Common myeloid progenitor, CD34-positive (primary cell): ENCODE data around the gene SNX6.
A peak's percentile ranks its signal among the peaks of the same experiment; 100 is the strongest.

Experiments
- CTCF ChIA-PET: fragments of 350-600 bp; sonication (Branson Sonifier 250); formaldehyde crosslinking; loops from one replicate; lab custom pipeline; 2021; ENCODE audit warnings: antibody characterized with exemption; lab: Charles Lee
- POLR2A ChIA-PET: fragments of 350-600 bp; sonication (Branson Sonifier 250); formaldehyde crosslinking; loops from one replicate; lab custom pipeline; 2021; ENCODE audit warnings: antibody characterized with exemption; lab: Charles Lee
- DNase-seq, 3 donors: peaks; one replicate each; pipeline versions ENCODE4 v3.0.0 to v3.0.0-alpha.2; 2013
- H3K27ac ChIP-seq, 2 experiments: 1 replicate in 1 of 2; 2 replicates in 1 of 2; pipeline ENCODE4 v1.7.0; 2013; ENCODE audit warnings: inconsistent platforms in 2 of 2, low read length in 2 of 2, mild to moderate bottlenecking in 2 of 2, low read depth in 1 of 2, moderate library complexity in 1 of 2; ENCODE audit not compliant: severe bottlenecking in 2 of 2, insufficient read depth in 1 of 2, poor library complexity in 1 of 2
- H3K27me3 ChIP-seq, 5 experiments: replicated peaks in 2 of 5; 1 replicate in 3 of 5; 2 replicates in 2 of 5; pipeline versions ENCODE4 v1.6.1 to v1.7.0; 2013; ENCODE audit warnings: low read length in 4 of 5, mild to moderate bottlenecking in 2 of 5, moderate library complexity in 2 of 5, inconsistent platforms in 1 of 5; ENCODE audit not compliant: insufficient read depth in 5 of 5, control insufficient read depth in 4 of 5
- H3K36me3 ChIP-seq, 4 experiments: 1 replicate in 2 of 4; 2 replicates in 2 of 4; pipeline versions ENCODE4 v1.6.1 to v1.7.0; 2013; ENCODE audit warnings: low read length in 3 of 4, control low read depth in 1 of 4, mild to moderate bottlenecking in 1 of 4; ENCODE audit not compliant: control insufficient read depth in 4 of 4, insufficient read depth in 4 of 4
- H3K4me1 ChIP-seq, 4 experiments: 1 replicate in 3 of 4; 2 replicates in 1 of 4; pipeline versions ENCODE4 v1.6.1 to v1.7.1; 2013; ENCODE audit warnings: low read length in 3 of 4, mild to moderate bottlenecking in 3 of 4, control low read depth in 1 of 4, inconsistent platforms in 1 of 4, moderate library complexity in 1 of 4; ENCODE audit not compliant: control insufficient read depth in 4 of 4, insufficient read depth in 4 of 4; ENCODE audit errors: control extremely low read depth in 1 of 4
- H3K4me3 ChIP-seq, 7 experiments: 1 replicate in 4 of 7; 2 replicates in 3 of 7; pipeline versions ENCODE4 v1.5.1 to v1.7.0; 2013; ENCODE audit warnings: mild to moderate bottlenecking in 7 of 7, low read length in 6 of 7, moderate library complexity in 6 of 7, inconsistent platforms in 2 of 7, low read depth in 2 of 7, control low read depth in 1 of 7; ENCODE audit not compliant: insufficient read depth in 4 of 7, control insufficient read depth in 1 of 7; ENCODE audit errors: extremely low read depth in 1 of 7
- H3K9me3 ChIP-seq, 5 experiments: 1 replicate in 4 of 5; 2 replicates in 1 of 5; pipeline versions ENCODE4 v1.6.1 to v1.7.1; 2013; ENCODE audit warnings: low read length in 4 of 5, mild to moderate bottlenecking in 2 of 5, inconsistent platforms in 1 of 5, low read depth in 1 of 5, moderate library complexity in 1 of 5; ENCODE audit not compliant: control insufficient read depth in 4 of 5, insufficient read depth in 2 of 5; ENCODE audit errors: control extremely low read depth in 1 of 5
- WGBS: methylation state at CpG from one replicate; pipeline ENCODE4 v1.1.5; 2013; ENCODE audit not compliant: insufficient coverage; 5-methylcytosine and 5-hydroxymethylcytosine counted together

SNX6 gene

DNA sequence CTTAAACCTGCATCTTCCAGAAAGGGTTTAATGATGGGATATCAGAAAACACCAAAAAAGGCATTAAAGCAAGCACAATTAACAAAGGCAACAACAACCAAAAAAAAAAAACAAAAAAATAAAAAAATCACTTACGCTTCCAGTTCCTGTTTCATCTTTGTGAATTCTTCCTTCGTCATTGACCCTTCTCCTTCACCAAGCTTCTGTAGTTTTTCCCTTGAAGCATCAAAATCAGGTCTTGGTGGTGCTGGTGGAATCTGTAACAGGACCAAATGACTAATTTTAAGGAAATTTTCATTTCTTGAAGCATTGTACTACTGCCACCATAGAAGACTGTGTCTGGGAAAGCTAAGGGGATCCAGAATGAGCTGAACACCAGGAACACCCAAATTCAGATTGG is 24.5 kb downstream of the SNX6 start:
- no peak overlapping the region for H3K4me3 ChIP-seq
- H3K4me1 ChIP-seq, result peaks cover 0 to 6% (median 2%) of the 10 kb centered on the region in 4 experiments
- peaks cover 11 to 54% (median 24%) of the 10 kb centered on the region in 4 experiments for H3K36me3 ChIP-seq
- peak in 1 of 3 donors; percentile 1 for DNase-seq
- no CpG with 5 or more reads among the region's 2 CpGs for WGBS
- H3K27me3 ChIP-seq, result no peaks in the 10 kb centered on the region
- H3K9me3 ChIP-seq, result no peaks in the 10 kb centered on the region
- POLR2A ChIA-PET, result no interaction called here
- peak overlapping the region in 1 of 2 experiments; percentile 45 for H3K27ac ChIP-seq
- CTCF ChIA-PET, result interaction anchor here (0.6 kb wide), 1 partner anchor 831 kb away, joined by 4 read pairs; no protein-coding TSS in a partner anchor

DNA sequence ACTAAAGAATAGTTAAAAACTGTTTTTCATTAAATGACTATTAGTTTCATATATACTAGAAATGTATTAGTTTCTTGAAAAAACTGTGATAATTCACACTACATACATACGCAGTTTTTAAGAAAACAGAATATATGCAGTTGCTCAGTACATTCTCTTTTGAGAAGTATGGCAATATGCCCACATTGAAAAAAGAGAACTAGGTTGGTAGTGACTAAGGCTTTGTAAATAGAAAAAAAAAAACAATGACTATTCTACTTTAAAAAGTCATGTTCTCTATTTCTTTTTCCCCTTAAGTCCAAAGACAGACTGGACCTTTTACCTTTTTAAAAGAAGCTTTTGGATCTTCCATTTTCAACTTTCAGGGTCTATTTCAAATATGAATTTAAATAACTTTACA is 25.0 kb downstream of the SNX6 start:
- Histone ChIP-seq H3K9me3 (no peaks in the 10 kb centered on the region), H3K4me3 (no peak overlapping the region), H3K27me3 (no peaks in the 10 kb centered on the region), H3K4me1 (peaks cover 0 to 6% (median 2%) of the 10 kb centered on the region in 4 experiments), H3K36me3 (peaks cover 11 to 59% (median 27%) of the 10 kb centered on the region in 4 experiments), H3K27ac (peak overlapping the region in 1 of 2 experiments; percentile 45)
- ChIA-PET CTCF (interaction anchor here (0.6 kb wide), 1 partner anchor 832 kb away, joined by 4 read pairs; no protein-coding TSS in a partner anchor), POLR2A (no interaction called here)
- peak; percentile 63 to 80 (median 79) for DNase-seq
- no CpG with 5 or more reads among the region's 1 CpG for WGBS

DNA sequence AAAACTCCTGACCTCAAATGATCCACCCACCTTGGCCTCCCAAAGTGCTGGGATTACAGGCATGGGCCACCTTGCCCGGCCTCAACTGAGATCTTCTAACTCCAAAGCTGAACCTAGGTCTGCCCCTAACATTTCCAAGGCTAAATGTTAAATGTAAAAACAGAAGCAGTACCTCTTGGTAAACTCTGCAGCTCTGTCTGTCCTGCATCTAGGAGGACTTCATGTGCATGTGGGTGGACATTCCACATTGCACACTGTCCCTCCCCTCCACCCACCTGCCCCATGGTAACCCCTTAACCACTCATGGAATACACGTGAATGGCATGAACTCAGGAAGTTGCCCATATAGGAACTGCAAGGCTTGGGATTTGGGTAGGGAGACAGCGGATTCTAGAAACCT is 33.1 kb downstream of the SNX6 start:
- WGBS, result 93% methylated on average over 3 of the region's 3 CpGs
- CTCF ChIA-PET, result no interaction called here
- H3K27me3 ChIP-seq, result no peaks in the 10 kb centered on the region
- no peak overlapping the region for H3K27ac ChIP-seq
- no peak for DNase-seq
- peaks cover 34 to 84% (median 51%) of the 10 kb centered on the region in 4 experiments for H3K36me3 ChIP-seq
- no peaks in the 10 kb centered on the region for H3K9me3 ChIP-seq
- no peak overlapping the region for H3K4me3 ChIP-seq
- H3K4me1 ChIP-seq, result no peaks in the 10 kb centered on the region
- POLR2A ChIA-PET, result no interaction called here

DNA sequence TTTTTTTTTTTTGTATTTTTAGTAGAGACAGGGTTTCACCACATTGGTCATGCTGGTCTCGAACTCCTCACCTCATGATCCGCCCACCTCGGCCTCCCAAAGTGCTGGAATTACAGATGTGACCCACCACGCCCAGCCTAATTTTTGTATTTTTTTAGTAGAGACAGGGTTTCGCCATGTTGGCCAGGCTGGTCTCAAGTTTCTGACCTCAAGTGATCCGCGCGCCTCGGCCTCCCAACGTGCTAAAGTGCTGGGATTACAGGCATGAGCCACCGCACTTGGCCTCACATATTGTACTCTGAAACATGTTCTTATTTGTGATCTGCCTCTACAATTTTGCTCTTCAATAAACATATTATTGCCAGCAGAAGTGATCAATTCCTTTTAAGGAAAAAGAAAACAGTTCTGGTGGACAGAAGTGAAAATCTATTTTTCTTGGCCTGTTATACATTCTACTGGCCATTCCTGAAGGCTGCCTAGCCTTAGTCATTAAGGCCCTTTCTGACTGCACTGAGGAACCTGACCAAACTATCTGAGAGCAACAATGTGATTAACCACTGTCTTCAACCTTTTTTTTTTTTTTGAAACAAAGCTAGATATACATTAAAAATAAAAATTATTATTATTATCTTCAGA is 36.1 kb downstream of the SNX6 start:
- Histone ChIP-seq H3K36me3 (peaks cover 34 to 87% (median 55%) of the 10 kb centered on the region in 4 experiments), H3K9me3 (no peaks in the 10 kb centered on the region), H3K27me3 (no peaks in the 10 kb centered on the region), H3K4me3 (no peak overlapping the region), H3K4me1 (no peaks in the 10 kb centered on the region), H3K27ac (no peak overlapping the region)
- ChIA-PET POLR2A (no interaction called here), CTCF (no interaction called here)
- 93% methylated on average over 10 of the region's 11 CpGs for WGBS
- DNase-seq, result no peak

DNA sequence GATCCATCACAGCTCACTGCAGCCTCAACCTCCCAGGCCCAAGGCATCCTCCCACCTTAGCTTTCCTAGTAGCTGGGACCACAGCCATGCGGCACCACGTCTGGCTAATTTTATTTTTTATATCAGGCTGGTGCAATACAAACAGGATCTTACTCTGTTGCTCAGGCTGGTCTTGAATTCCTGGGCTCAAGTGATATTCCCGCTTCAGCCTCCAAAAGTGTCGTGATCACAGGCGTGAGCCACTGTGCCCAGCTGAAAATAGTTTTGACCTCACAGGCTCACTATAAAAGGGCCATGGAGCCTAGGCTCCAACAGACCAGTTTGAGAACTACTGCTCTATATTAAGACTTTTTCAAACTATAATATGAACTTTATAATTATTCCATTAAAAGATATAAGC is 37.3 kb downstream of the SNX6 start:
- Histone ChIP-seq H3K4me3 (no peak overlapping the region), H3K4me1 (no peaks in the 10 kb centered on the region), H3K27me3 (no peaks in the 10 kb centered on the region), H3K36me3 (peaks cover 28 to 83% (median 52%) of the 10 kb centered on the region in 4 experiments), H3K27ac (no peak overlapping the region), H3K9me3 (no peaks in the 10 kb centered on the region)
- DNase-seq, result no peak
- POLR2A ChIA-PET, result no interaction called here
- 100% methylated on average over 4 of the region's 5 CpGs for WGBS
- CTCF ChIA-PET, result no interaction called here

DNA sequence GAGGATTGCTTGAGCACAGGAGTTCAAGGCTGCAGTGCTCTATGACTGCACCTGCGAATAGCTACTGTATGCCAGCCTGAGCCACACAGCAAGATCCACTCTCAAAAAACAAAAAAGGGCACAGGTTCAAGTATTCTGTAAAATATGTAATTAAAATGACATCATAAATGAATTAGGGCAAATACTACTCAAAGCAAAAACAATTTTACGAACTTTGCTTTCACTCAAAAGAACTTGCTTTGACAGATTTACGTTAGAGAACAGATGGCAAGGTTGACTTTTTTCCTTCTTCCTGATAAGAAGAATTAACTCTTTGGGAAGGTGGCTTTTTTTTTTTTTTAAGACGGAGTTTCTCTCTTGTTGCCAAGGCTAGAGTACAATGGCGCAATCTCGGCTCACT is 46.4 kb downstream of the SNX6 start:
- no peak for DNase-seq
- ChIA-PET POLR2A (no interaction called here), CTCF (no interaction called here)
- Histone ChIP-seq H3K27me3 (no peaks in the 10 kb centered on the region), H3K9me3 (no peaks in the 10 kb centered on the region), H3K27ac (no peak overlapping the region), H3K4me3 (no peak overlapping the region), H3K36me3 (peaks cover 8 to 65% (median 33%) of the 10 kb centered on the region in 4 experiments), H3K4me1 (no peaks in the 10 kb centered on the region)
- no CpG with 5 or more reads among the region's 6 CpGs for WGBS

DNA sequence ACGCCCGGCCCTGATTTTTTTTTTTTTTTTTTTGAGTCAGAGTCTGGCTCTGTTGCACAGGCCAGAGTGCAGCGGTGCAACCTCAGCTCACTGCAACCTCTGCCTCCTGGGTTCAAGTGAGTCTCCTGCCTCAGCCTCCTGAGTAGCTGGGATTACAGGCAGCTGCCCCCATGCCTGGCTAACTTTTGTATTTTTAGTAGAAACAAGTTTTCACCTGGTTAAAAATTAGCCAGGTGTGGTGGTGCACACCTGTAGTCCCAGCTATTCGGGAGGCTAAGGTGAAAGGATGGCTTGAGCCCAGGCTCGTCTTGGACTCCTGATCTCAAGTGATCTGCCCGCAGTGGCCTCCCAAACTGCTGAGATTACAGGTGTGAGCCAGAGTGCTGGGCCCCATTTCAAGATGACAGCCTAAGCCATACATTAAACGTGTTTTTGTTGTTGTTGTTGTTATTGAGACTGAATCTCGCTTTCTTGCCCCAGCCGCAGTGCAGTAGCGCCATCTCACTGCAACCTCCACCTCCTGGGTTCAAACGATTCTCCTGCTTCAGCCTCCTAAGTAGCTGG is 47.7 kb downstream of the SNX6 start:
- 100% methylated on average over 5 of the region's 11 CpGs for WGBS
- Histone ChIP-seq H3K27ac (no peak overlapping the region), H3K4me1 (no peaks in the 10 kb centered on the region), H3K9me3 (no peaks in the 10 kb centered on the region), H3K27me3 (no peaks in the 10 kb centered on the region), H3K4me3 (no peak overlapping the region), H3K36me3 (peaks cover 8 to 58% (median 31%) of the 10 kb centered on the region in 4 experiments)
- POLR2A ChIA-PET, result no interaction called here
- CTCF ChIA-PET, result no interaction called here
- DNase-seq, result no peak
